CD14-positive monocyte (primary cell): ENCODE measurements around the gene SPARC. TPM values are rescaled to one million over a fixed set of nuclear protein-coding genes. Genes with fewer than 3 reads are reported as not detected.

Source experiments
- DNase-seq, 3 donors: peaks; one replicate each; pipeline ENCODE4 v3.0.0-alpha.2; 2011 to 2022
- H2AFZ ChIP-seq: 2 replicates; pipeline ENCODE4 v1.6.0; 2012; ENCODE audit warnings: mild to moderate bottlenecking, low read depth, low read length, inconsistent platforms; ENCODE audit not compliant: insufficient read depth, poor library complexity, severe bottlenecking
- H3K27ac ChIP-seq, 2 donors: 1 replicate in 1 of 2; 2 replicates in 1 of 2; pipeline ENCODE4 v1.5.1; 2012 to 2013; ENCODE audit warnings: low read length in 2 of 2, control low read depth in 1 of 2, inconsistent platforms in 1 of 2, low read depth in 1 of 2, mild to moderate bottlenecking in 1 of 2
- H3K27me3 ChIP-seq, 2 donors: one replicate each; pipeline versions ENCODE4 v1.6.0 to v1.6.1; 2011 to 2013; ENCODE audit warnings: low read length in 2 of 2; ENCODE audit not compliant: control insufficient read depth in 2 of 2, insufficient read depth in 2 of 2
- H3K36me3 ChIP-seq, 2 donors: replicated peaks in 1 of 2; 1 replicate in 1 of 2; 2 replicates in 1 of 2; pipeline versions ENCODE4 v1.5.1 to v1.6.1; 2012 to 2013; ENCODE audit warnings: low read length in 2 of 2, control low read depth in 1 of 2, inconsistent platforms in 1 of 2, mild to moderate bottlenecking in 1 of 2; ENCODE audit not compliant: insufficient read depth in 2 of 2, control insufficient read depth in 1 of 2
- H3K4me1 ChIP-seq, 2 donors: 1 replicate in 1 of 2; 2 replicates in 1 of 2; pipeline versions ENCODE4 v1.5.1 to v1.6.1; 2012 to 2013; ENCODE audit warnings: low read length in 2 of 2, control low read depth in 1 of 2, inconsistent platforms in 1 of 2, mild to moderate bottlenecking in 1 of 2, moderate library complexity in 1 of 2; ENCODE audit not compliant: insufficient read depth in 2 of 2, control insufficient read depth in 1 of 2
- H3K4me2 ChIP-seq: replicated peaks from 2 replicates; pipeline ENCODE3; 2012; ENCODE audit warnings: low read length, moderate library complexity, mild to moderate bottlenecking; ENCODE audit not compliant: poor library complexity, severe bottlenecking; ENCODE audit errors: extremely low read depth
- H3K4me3 ChIP-seq, 3 experiments: fragments of 200-600 bp in 1 of 3; sonication (generic) in 1 of 3; replicated peaks in 1 of 3; 1 replicate in 2 of 3; 2 replicates in 1 of 3; pipeline ENCODE4 v1.5.1; 2011 to 2013; ENCODE audit warnings: low read length in 3 of 3, mild to moderate bottlenecking in 3 of 3, control low read depth in 2 of 3, low read depth in 2 of 3, inconsistent platforms in 1 of 3, moderate library complexity in 1 of 3
- H3K79me2 ChIP-seq: 2 replicates; pipeline ENCODE4 v1.6.0; 2012; ENCODE audit warnings: mild to moderate bottlenecking, control low read depth, inconsistent platforms, low read length, moderate library complexity; ENCODE audit not compliant: insufficient read depth
- H3K9ac ChIP-seq: 2 replicates; pipeline ENCODE4 v1.6.0; 2017; ENCODE audit warnings: low read length, mild to moderate bottlenecking; ENCODE audit not compliant: insufficient read depth, poor library complexity, severe bottlenecking
- H3K9me3 ChIP-seq, 2 donors: replicated peaks in 1 of 2; 1 replicate in 1 of 2; 2 replicates in 1 of 2; pipeline versions ENCODE4 v1.5.1 to v1.6.1; 2012 to 2013; ENCODE audit warnings: low read length in 2 of 2, control low read depth in 1 of 2; ENCODE audit not compliant: control insufficient read depth in 1 of 2, insufficient read depth in 1 of 2
- H4K20me1 ChIP-seq: 2 replicates; pipeline ENCODE4 v1.6.0; 2012; ENCODE audit warnings: mild to moderate bottlenecking, low read length, control low read depth, moderate library complexity; ENCODE audit not compliant: insufficient read depth
- H3K27ac Mint-ChIP-seq, 7 donors: one replicate each; pipeline ENCODE4 v1.8.0; 2020; ENCODE audit warnings: mild to moderate bottlenecking in 7 of 7, mixed read lengths in 7 of 7, moderate library complexity in 6 of 7, inconsistent platforms in 2 of 7
- H3K27me3 Mint-ChIP-seq, 3 donors: one replicate each; pipeline ENCODE4 v1.8.0; 2021 to 2022; ENCODE audit warnings: low read depth in 3 of 3, mild to moderate bottlenecking in 3 of 3, mixed read lengths in 3 of 3, moderate library complexity in 3 of 3, inconsistent platforms in 1 of 3
- H3K36me3 Mint-ChIP-seq, 2 donors: one replicate each; pipeline ENCODE4 v1.8.0; 2020; ENCODE audit warnings: mixed read lengths in 2 of 2, inconsistent platforms in 1 of 2, mild to moderate bottlenecking in 1 of 2
- H3K4me1 Mint-ChIP-seq: one replicate; pipeline ENCODE4 v1.8.0; 2020; ENCODE audit warnings: mild to moderate bottlenecking, mixed read lengths
- H3K4me3 Mint-ChIP-seq, 2 donors: one replicate each; pipeline ENCODE4 v1.8.0; 2020; ENCODE audit warnings: mild to moderate bottlenecking in 2 of 2, mixed read lengths in 2 of 2, moderate library complexity in 1 of 2
- H3K9me3 Mint-ChIP-seq, 7 donors: one replicate each; pipeline ENCODE4 v1.8.0; 2020 to 2022; ENCODE audit warnings: mixed read lengths in 7 of 7, mild to moderate bottlenecking in 6 of 7, moderate library complexity in 6 of 7, inconsistent platforms in 2 of 7
- CTCF ChIP-seq: fragments of 200-600 bp; IDR thresholded peaks from one replicate; pipeline ENCODE4 v1.8.0; 2022; ENCODE audit warnings: antibody characterized with exemption, mild to moderate bottlenecking
- WGBS: methylation state at CpG from one replicate; pipeline ENCODE4 v1.1.5; 2013; ENCODE audit warnings: missing lambda C conversion rate; ENCODE audit not compliant: insufficient coverage; 5-methylcytosine and 5-hydroxymethylcytosine counted together
- intact Hi-C, 2 donors: fragments of 100-400 bp; cut with micrococcal nuclease; formaldehyde crosslinking; loops; one replicate each; pipeline versions ENCODE4 v1.15.0 to v1.15.1; 2023
- polyA plus RNA-seq, 3 donors: library from polyadenylated mRNA; depleted of rRNA in 1 of 3; unstranded in 2 of 3; stranded (reverse) in 1 of 3; fragments of 300-500 nt in 2 of 3; fragments of >200 nt in 1 of 3; fragmentation: Illumina TruSeq in 2 of 3; gene quantifications; 1 replicate in 2 of 3; 2 replicates in 1 of 3; pipeline ENCODE4 v1.2.3, GENCODE V29; 2012 to 2021

SPARC gene
- polyA plus RNA-seq, 3 donors = 3.0 to 19.7 (median 10.7) TPM

DNA sequence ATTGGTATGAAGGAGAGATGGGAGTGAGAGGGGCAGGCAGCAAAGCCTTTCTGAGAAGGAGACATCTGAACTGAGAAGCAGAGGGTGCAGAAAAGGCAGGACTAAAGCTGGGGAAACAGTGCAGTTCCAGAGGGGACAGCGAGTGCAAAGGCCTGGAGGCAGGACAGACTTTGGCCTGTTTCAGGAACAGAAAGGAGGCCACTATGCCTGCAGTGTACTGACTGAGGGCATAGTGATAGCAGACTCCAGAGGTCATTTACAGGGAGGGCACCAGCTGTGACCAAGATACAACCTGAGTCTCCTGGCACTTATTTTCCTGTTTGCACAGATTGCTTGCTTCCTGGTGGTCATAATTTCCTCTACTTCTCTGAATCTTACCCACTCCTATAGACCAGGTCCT is 29.6 kb downstream of the SPARC start:
- Mint-ChIP-seq H3K36me3 (no peaks in the 10 kb centered on the region), H3K4me3 (no peak overlapping the region), H3K4me1 (peaks cover 8% of the 10 kb centered on the region), H3K27ac (no peak overlapping the region), H3K9me3 (no peaks in the 10 kb centered on the region), H3K27me3 (peaks cover 1 to 6% (median 1%) of the 10 kb centered on the region in 3 donors)
- WGBS = 71% methylated on average over 1 of the region's 1 CpG
- Histone ChIP-seq H3K9me3 (no peaks in the 10 kb centered on the region), H3K27ac (no peak overlapping the region), H2AFZ (peak overlapping the region; percentile 5), H3K4me1 (peaks cover 4 to 5% of the 10 kb centered on the region in 2 donors), H3K4me3 (no peak overlapping the region), H3K27me3 (no peaks in the 10 kb centered on the region), H3K79me2 (no peaks in the 10 kb centered on the region), H3K4me2 (no peak overlapping the region), H3K9ac (no peak overlapping the region), H4K20me1 (no peaks in the 10 kb centered on the region), H3K36me3 (no peaks in the 10 kb centered on the region)
- no peak for DNase-seq
- TF ChIP-seq CTCF = no peak
- intact Hi-C loops = loop anchor here (5.0 to 10.0 kb wide), 2 partner anchors 85 to 132 kb away; no protein-coding TSS in a partner anchor

DNA sequence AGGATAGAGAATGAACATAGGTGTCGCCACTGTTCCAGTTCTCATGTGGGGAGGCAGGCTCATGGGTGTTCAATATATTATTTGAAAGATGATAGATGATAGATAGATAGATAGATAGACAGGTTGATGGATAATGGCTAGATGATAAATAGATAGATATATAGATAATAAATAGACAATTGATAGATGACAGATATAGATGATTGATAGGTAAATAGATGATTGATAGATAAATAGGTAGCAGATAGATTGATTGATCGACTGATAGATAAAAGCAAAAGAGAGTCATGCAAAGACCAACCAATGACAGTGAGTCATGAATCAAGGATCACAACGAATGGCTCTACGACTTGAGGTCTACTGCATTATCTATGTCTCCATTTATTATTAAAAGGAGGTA is 30.4 kb downstream of the SPARC start:
- no peak for DNase-seq
- Mint-ChIP-seq H3K36me3 (no peaks in the 10 kb centered on the region), H3K27me3 (peaks cover 1 to 6% (median 1%) of the 10 kb centered on the region in 3 donors), H3K27ac (no peak overlapping the region), H3K4me1 (peaks cover 10% of the 10 kb centered on the region), H3K9me3 (no peaks in the 10 kb centered on the region), H3K4me3 (no peak overlapping the region)
- Histone ChIP-seq H3K36me3 (no peaks in the 10 kb centered on the region), H3K9me3 (no peaks in the 10 kb centered on the region), H3K27ac (no peak overlapping the region), H4K20me1 (no peaks in the 10 kb centered on the region), H3K4me3 (no peak overlapping the region), H3K4me1 (peaks cover 4 to 5% of the 10 kb centered on the region in 2 donors), H2AFZ (no peak overlapping the region), H3K4me2 (no peak overlapping the region), H3K79me2 (no peaks in the 10 kb centered on the region), H3K9ac (no peak overlapping the region), H3K27me3 (no peaks in the 10 kb centered on the region)
- WGBS = no CpG with 5 or more reads among the region's 4 CpGs
- no peak for TF ChIP-seq CTCF
- intact Hi-C loops = loop anchor here (5.0 to 10.0 kb wide), 2 partner anchors 86 to 132 kb away; no protein-coding TSS in a partner anchor
